MG63 (cell line): ENCODE data around the gene CFAP46. TPM values are rescaled to one million over a fixed set of nuclear protein-coding genes. Genes with fewer than 3 reads are reported as not detected.
A peak's percentile ranks its signal among the peaks of the same experiment; 100 is the strongest.
"Not testable (repeated sequence)": the region's sequence is repeated elsewhere in the genome, so short reads cannot be mapped to it uniquely, and the experiment has no call there.

Experiments
- DNase-seq: peaks from one replicate; pipeline ENCODE4 v3.0.0-alpha.2; 2020
- H3K27me3 ChIP-seq: fragments of 250-450 bp; sonication (Bioruptor Pico); 2 replicates; pipeline ENCODE4 v1.5.1; 2020; ENCODE audit warnings: mild to moderate bottlenecking, moderate library complexity
- H3K36me3 ChIP-seq: fragments of 250-450 bp; sonication (Bioruptor Pico); 2 replicates; pipeline ENCODE4 v1.5.1; 2020; ENCODE audit warnings: mild to moderate bottlenecking, moderate library complexity
- H3K4me3 ChIP-seq: fragments of 250-450 bp; sonication (Bioruptor Pico); 2 replicates; pipeline ENCODE4 v1.5.1; 2020; ENCODE audit warnings: mild to moderate bottlenecking, moderate library complexity
- H3K9me3 ChIP-seq: fragments of 250-450 bp; sonication (Bioruptor Pico); 2 replicates; pipeline ENCODE4 v1.5.1; 2020; ENCODE audit warnings: mild to moderate bottlenecking, moderate library complexity
- total RNA-seq: library from RNA; depleted of rRNA; stranded (reverse); fragments of >200 nt; shearing (Covaris generic); gene quantifications from 2 replicates; pipeline ENCODE4 v1.2.3, GENCODE V29; 2014; ENCODE audit warnings: low replicate concordance

Gene CFAP46
- total RNA-seq, 1 experiment from 2014 or later, result 0.33 TPM

DNA sequence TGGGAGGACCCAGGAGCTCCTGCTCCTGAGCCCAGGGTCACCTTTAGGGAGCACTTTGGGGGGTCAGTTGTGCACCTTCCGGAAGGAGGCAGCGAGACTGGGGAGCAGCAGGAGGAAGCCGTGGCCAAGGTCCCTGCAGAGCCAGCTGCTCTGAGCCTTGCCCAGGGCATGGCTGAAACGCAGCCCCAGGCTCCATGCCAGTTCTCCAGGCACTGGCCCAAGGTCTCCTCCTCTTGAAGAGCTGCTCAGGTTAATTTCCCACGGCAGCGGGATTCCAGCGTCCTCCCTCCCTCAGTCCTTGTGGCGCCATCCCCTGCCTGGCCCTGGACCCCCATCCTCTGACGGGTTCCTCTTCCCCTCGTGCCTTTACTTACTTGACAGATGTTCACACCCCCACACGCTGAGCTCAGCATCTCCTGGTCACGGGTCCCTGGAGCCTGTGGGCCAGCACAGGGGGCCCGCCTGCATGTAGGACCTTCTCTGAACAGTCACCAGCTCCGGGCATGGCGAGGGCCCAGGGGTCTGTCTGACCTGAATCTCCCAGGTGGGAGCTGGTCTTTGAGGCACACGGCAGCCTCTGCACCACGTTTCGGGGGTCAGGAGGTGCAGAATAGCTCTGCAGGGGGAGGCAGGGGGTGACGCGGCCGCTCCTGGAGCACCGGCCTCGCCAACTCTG is 16.7 kb upstream of the CFAP46 start:
- H3K36me3 ChIP-seq, result no peaks in the 10 kb centered on the region
- H3K27me3 ChIP-seq, result peaks cover 1% of the 10 kb centered on the region; the same call in 1 of the 2 replicates
- no peaks in the 10 kb centered on the region for H3K9me3 ChIP-seq
- no peak overlapping the region for H3K4me3 ChIP-seq
- no peak for DNase-seq

DNA sequence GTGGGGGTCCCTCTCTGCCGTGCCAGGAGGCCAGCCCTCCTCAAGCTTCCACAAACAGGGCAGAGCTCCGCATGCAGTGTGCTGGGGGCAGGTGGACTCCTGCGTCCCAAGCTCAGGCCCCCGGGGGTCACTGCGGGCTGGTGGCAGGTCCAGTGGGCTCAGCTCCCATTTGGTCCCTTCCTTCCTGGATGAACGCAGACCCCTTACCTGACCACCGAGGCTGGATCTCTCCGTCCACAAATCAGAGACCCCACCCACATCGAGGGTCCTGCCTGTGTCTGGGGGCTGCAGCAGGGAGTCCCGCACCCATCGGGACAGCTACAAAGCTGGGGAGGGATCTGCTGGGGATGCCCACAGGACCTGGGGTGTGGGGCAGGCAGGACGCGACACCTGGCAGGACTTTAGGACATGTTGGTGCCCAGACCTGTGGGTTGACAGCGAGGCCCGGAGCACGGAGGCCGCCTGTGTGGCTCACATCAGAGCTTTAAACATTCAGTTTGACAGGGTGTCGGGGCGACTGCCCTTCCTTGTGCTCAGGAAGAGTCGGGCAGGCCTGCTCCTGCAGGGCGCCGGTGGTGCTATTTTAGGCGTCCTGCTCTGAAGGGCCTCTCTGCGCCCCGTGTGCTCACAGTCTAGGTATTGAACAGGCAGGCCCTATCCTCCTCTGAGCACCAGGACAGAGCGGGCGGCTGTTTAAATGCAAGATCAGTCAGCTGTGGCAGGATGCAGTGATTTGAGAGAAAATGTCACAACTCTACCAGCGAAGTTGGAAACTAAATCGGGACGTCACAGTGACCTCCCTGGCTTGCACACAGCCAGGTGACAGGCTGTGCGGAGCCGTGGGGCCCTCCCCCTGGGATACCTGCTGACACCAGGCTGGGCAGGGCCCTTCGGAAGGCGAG is 15.9 kb upstream of the CFAP46 start:
- Histone ChIP-seq H3K4me3 (no peak overlapping the region), H3K36me3 (no peaks in the 10 kb centered on the region), H3K9me3 (no peaks in the 10 kb centered on the region), H3K27me3 (peaks cover 7% of the 10 kb centered on the region; the same call in 1 of the 2 replicates)
- no peak for DNase-seq

DNA sequence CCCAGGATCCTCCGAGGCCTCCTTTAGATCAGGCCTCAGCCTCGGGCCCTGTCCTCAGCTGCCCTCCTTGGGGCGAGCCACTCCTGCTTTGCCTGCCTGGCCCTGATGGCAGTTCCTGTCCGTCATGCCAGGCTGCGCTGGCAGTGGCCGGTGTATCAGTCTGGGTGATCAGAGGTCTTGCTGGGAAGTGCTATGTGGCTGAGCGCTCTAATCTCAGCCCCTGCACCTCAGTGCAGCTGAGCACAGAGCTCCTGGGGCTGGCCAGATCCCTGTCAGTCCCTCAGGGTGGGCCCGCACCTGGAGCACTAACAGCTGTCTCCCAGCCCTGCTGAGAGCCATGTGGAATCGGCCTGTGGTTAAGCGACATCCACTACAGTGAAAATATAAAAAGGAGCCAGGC is 14.8 kb upstream of the CFAP46 start:
- no peak for DNase-seq
- peaks cover 10% of the 10 kb centered on the region; the same call in 1 of the 2 replicates for H3K27me3 ChIP-seq
- H3K36me3 ChIP-seq, result no peaks in the 10 kb centered on the region
- no peak overlapping the region for H3K4me3 ChIP-seq
- no peaks in the 10 kb centered on the region for H3K9me3 ChIP-seq

DNA sequence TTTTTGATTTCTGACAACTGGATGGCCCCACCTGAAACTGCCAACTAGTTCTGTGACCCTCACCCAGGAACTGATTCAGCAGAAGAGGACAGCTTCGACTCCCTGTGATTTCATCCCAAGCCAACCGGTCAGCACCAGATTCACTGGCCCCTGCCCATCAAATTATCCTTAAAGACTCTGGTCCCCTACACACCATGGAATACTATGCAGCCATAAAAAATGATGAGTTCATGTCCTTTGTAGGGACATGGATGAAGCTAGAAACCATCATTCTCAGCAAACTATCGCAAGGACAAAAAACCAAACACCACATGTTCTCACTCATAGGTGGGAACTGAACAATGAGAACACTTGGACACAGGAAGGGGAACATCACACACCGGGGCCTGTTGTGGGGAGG is 13.9 kb upstream of the CFAP46 start:
- H3K4me3 ChIP-seq, H3K9me3 ChIP-seq, H3K27me3 ChIP-seq, H3K36me3 ChIP-seq, DNase-seq: not testable (repeated sequence)

DNA sequence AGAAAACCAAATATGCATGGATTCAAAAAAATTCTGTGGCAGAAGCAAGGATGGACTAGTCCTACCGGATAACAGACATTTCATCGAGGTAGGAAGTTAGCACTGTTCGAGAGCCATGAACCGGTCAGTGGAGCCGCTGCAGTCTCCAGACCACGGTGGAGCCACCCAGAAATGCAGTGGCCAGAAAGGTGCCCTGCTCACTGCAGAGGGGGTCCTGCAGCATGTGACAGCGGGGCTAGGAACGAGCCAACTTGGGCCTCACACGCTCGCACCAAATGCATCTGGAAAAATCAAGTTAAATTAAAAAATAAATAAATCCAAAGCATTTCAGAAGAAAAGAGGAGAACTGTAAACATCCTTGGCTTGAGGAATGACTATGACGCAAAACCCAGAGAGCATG is 13.1 kb upstream of the CFAP46 start:
- no peaks in the 10 kb centered on the region for H3K9me3 ChIP-seq
- DNase-seq, result no peak
- H3K4me3 ChIP-seq, result no peak overlapping the region
- H3K36me3 ChIP-seq, result no peaks in the 10 kb centered on the region
- peaks cover 11% of the 10 kb centered on the region for H3K27me3 ChIP-seq

DNA sequence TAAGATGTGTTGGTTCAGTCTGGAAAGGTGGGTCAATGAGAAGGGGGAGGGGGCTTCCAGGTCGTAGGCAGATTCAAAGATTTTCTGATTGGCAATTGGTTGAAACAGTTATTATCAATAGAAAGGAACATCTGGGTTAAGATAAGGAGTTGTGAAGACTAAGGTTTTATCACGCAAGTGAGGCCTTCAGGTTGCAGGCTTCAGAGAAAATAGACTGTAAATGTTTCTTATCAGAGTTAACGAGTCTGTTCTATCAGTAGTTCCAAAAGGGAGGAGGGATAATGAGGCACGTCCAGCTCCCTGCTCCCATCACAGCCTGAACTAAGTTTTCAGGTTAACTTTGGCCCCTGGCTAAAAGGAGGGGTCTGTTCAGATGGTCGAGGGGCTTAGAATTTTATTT is 11.1 kb upstream of the CFAP46 start:
- Histone ChIP-seq H3K27me3 (peaks cover 18% of the 10 kb centered on the region), H3K9me3 (no peaks in the 10 kb centered on the region), H3K36me3 (no peaks in the 10 kb centered on the region), H3K4me3 (no peak overlapping the region)
- no peak for DNase-seq

DNA sequence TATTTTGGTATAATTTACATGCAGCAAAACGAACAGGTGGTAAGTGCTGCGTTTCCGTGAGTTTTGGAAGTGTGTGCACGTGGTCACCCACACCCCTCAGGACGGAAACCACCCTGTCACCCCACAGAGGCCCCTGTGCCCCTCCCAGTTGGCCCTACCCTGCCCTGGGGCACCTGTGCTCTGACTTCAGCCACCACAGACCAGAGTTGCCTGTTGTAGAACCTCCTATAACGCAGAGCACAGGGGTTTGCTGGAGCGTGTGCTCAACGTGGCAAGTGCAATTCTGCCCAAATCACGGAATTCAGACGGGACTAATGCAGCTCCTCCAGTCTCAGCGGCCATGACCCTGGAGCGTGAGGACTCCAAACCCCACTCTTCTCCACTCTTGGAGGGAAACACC is 9.6 kb upstream of the CFAP46 start:
- DNase-seq, result no peak
- Histone ChIP-seq H3K27me3 (peaks cover 18% of the 10 kb centered on the region), H3K4me3 (no peak overlapping the region), H3K36me3 (no peaks in the 10 kb centered on the region), H3K9me3 (no peaks in the 10 kb centered on the region)

DNA sequence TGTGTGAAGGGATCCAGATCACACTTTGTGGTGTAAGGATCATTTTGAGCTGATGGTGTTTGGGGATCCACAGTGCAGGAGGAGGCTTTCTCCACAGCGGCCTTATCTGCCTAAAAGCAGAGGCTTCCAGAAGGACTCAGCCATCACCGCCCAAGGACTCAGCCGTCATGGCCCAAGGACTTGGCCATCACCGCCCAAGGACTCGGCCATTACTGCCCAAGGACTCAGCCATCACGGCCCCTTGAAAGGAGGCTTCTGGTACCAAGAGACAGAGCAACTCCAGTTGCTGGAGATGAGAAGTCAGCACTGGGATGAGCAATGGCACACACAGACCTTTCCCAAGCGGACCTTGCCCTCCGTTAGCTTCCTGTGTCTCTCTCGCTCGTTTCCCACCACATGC is 6.0 kb upstream of the CFAP46 start:
- Histone ChIP-seq H3K4me3 (no peak overlapping the region), H3K9me3 (no peaks in the 10 kb centered on the region), H3K27me3 (peaks cover 13% of the 10 kb centered on the region), H3K36me3 (no peaks in the 10 kb centered on the region)
- no peak for DNase-seq

DNA sequence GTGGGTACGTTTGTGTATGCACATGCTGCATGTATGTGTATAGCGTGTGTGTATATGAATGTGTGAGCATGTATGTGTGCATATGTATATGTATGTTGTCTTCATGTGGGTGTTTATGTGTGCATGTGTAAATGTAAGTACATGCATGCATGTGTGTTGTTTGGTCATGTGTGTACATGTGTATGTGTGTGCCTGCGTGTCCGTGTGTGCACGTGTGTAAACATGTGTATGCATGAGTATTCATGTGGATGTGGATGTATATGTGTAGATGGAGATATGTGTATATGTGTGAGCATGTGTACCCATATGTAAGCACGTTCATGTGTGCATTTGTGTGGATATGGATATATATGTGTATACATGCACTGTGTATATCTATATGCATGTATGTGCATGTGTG is 5.5 kb upstream of the CFAP46 start:
- Histone ChIP-seq H3K4me3 (no peak overlapping the region), H3K27me3 (peaks cover 8% of the 10 kb centered on the region), H3K36me3 (no peaks in the 10 kb centered on the region), H3K9me3 (no peaks in the 10 kb centered on the region)
- DNase-seq, result no peak

DNA sequence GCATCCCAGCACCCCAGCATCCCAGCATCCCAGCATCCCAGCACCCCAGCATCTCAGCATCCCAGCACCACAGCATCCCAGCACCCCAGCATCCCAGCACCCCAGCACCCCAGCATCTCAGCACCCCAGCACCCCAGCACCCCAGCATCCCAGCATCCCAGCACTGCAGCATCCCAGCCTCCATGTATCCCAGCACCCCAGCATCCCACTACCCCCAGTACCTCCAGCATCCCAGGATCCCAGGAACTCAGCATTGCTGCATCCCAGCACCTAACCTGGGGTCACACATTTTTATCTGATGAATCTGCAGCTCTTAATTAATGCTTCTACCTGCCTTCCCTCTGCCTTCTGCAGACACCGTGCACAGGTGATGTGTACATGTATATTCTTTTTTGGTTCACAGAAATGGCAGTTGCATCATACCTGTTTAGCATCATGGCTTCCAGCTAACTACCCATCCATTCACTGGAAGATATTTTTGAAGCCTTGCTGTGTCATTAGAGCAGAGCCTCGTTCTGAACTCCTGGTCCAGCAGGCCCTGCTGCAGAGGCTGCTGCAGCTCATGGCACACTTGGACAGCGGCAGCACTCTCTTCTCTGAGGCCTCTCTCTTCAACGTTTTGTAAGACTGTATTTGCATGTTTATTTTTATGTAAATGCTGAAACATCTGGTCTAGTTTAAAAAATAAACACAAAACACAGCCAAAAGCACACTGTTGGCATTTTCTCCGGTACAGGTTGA is 4.6 kb upstream of the CFAP46 start:
- Histone ChIP-seq H3K4me3 (no peak overlapping the region), H3K9me3 (no peaks in the 10 kb centered on the region), H3K27me3 (peaks cover 8% of the 10 kb centered on the region; the same call in 1 of the 2 replicates), H3K36me3 (no peaks in the 10 kb centered on the region)
- no peak for DNase-seq

DNA sequence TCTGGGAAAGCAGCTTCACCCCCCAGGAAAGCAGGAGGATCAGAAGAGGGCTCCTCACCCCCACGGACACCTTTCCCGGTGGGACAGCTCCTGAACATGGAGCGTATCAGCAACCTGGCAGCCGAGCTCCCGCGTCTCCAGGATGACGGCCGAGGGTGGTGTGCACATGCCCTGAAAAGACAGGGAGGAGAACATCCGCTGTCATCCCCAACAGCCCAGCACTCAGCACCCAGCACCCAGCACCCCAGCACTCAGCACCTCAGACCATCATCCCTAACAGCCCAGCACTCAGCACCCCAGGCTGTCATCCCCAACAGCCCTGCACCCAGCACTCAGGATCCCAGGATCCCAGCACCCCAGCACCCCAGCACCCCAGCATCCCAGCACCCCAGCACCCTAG is 3.9 kb upstream of the CFAP46 start:
- Histone ChIP-seq H3K9me3 (no peaks in the 10 kb centered on the region), H3K4me3 (no peak overlapping the region), H3K27me3 (peaks cover 8% of the 10 kb centered on the region; the same call in 1 of the 2 replicates), H3K36me3 (no peaks in the 10 kb centered on the region)
- DNase-seq, result no peak

DNA sequence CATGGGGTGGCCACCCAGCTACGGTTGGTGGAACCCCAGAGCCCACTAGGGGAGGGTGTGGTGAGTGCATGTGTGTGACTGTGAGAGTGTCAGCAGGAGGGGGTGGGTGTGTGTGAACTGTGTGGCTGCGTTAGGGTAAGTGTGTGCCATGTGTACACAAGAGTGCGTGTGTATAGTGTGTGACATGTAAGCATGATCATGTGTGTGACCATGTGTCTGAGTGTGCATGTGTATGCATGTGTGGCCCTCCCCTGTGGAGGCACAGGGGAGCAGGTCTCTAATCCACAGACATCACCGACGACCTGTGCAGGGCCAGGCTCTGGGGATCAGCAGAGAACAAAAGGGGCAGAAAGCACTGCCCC is 3.5 kb upstream of the CFAP46 start:
- no peaks in the 10 kb centered on the region for H3K36me3 ChIP-seq
- H3K4me3 ChIP-seq, result no peak overlapping the region
- no peaks in the 10 kb centered on the region for H3K9me3 ChIP-seq
- no peak for DNase-seq
- peaks cover 8% of the 10 kb centered on the region; the same call in 1 of the 2 replicates for H3K27me3 ChIP-seq

DNA sequence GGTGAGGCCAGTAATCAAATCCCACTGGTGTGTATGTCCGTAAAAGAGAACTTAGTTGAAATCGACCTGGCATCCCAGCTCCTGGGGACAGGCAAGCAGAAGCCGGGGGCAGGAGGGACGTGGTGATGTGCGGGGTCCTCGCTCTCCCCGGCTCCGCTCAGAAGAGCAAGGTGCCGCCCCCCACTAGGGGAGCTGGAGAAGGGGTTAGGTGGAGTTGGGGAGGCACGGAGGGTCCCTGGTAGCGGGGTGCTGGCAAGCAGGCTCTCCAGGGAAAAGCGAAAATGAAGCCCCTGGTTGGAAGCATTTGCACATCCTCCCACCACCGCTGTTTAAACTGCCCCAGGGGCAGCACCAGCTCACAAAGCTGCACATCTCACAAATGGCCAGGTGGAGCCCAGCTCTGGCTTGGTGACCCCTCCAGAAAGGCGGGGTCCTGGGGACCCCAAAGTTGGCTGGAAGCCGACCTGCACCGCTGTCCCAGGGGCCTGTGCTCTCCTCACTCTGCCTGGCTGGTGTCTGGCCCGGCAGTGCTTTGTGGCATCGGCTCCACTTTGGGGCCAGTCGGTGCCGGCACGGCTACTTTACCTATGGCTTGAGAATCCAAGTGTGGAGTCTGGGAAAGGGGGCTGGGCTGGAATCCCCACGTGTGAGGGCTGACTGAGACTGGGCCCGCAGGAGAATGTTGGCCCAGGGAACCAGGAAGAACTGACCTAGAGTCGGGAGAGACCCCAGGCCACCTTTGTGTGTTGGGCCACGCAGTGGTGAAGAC is 2.9 kb upstream of the CFAP46 start:
- H3K9me3 ChIP-seq, result no peaks in the 10 kb centered on the region
- H3K4me3 ChIP-seq, result no peak overlapping the region
- peaks cover 5% of the 10 kb centered on the region; the same call in 1 of the 2 replicates for H3K27me3 ChIP-seq
- no peak for DNase-seq
- no peaks in the 10 kb centered on the region for H3K36me3 ChIP-seq

DNA sequence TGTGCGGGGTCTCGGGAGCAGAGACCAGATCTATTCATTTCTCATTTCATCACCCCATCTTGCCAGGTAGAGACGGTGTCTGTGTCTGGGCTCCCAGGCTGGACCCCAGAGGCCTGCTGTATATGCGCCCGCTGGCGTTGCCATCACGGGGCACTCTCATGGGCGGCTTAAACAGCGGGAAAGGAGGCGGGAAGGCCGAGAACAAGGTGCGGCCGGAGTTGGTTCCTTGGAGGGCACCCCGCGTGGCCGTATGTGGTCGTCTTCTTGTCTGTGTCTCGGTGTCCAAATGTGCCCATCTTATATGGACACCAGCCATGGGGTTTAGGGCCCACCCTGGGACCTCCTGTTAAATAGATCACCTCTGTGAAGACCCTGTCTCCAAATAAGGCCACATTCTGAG is 2.1 kb upstream of the CFAP46 start:
- no peaks in the 10 kb centered on the region for H3K27me3 ChIP-seq
- DNase-seq, result no peak
- no peak overlapping the region for H3K4me3 ChIP-seq
- H3K36me3 ChIP-seq, result no peaks in the 10 kb centered on the region
- H3K9me3 ChIP-seq, result no peaks in the 10 kb centered on the region

DNA sequence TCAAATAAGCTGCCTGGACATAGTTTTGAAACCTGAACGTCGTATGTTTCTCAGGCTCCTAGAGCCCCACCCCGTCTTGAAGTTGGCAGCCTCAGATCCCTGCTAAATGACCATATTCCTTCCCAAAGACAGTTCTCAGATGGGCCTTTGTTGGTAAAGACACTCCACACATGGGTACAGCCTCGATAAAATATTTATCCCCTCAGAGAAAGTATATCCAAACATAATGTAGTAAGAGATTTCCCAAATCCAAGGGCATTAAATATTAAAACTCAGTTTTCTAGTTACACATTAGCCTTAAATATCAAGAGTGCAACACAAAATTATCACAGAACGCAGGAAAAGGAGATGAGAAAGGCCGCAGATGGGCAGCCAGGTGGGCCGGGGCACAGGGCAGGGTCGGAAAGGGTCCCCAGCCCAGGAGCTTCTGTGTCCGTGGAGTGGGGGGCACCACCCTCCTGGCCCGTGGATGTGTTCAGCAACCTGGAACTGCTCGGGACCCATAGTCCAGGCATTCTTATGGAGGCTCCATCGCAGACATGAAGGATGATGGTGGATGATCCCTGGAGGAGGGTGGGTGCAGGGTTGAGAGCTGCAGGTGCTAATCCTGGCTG is 1.5 kb upstream of the CFAP46 start:
- DNase-seq, result no peak
- H3K4me3 ChIP-seq, result no peak overlapping the region
- no peaks in the 10 kb centered on the region for H3K9me3 ChIP-seq
- no peaks in the 10 kb centered on the region for H3K36me3 ChIP-seq
- H3K27me3 ChIP-seq, result no peaks in the 10 kb centered on the region

DNA sequence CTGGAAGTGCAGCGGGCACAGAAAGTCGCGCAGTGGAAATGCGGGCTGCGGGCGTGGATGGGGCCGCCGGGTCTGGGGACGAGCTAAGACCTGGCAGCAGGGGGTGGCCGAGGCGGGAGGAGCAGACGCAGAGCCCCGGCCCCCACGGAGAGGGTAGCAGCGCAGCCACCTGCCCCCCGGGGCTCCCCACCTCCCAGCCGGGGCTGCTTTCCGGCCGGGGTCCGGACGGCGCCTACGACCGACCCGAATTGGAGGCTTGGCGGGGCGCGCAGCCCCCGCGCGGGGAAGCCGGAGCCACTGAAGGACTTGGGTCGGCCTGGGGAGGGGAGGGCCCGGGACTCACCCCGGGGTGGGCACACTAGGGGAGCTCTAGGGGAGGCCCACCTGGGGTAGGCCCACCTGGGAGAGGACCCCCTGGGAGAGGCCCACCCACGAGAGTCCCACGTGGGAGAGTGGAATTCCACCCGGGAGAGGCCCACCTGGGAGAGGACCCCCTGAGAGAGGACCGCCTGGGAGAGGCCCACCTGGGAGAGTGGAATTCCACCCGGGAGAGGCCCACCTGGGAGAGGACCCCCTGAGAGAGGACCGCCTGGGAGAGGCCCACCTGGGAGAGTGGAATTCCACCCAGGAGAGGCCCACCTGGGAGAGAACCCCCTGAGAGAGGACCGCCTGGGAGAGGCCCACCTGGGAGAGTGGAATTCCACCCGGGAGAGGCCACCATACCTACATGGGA is 854 bp upstream of the CFAP46 start:
- no peaks in the 10 kb centered on the region for H3K9me3 ChIP-seq
- H3K27me3 ChIP-seq, result no peaks in the 10 kb centered on the region
- H3K4me3 ChIP-seq, result peak overlapping the region; percentile 56
- no peak for DNase-seq
- H3K36me3 ChIP-seq, result no peaks in the 10 kb centered on the region
